ELF-1 (cell line): ENCODE results near the gene DRC1.
"Not testable (repeated sequence)": the region's sequence is repeated elsewhere in the genome, so short reads cannot be mapped to it uniquely, and the experiment has no call there.

Source experiments
- DNase-seq: peaks from one replicate; pipeline ENCODE4 v3.0.0-alpha.2; 2016; ENCODE audit warnings: low read depth, low spot score

DRC1 gene

DNA sequence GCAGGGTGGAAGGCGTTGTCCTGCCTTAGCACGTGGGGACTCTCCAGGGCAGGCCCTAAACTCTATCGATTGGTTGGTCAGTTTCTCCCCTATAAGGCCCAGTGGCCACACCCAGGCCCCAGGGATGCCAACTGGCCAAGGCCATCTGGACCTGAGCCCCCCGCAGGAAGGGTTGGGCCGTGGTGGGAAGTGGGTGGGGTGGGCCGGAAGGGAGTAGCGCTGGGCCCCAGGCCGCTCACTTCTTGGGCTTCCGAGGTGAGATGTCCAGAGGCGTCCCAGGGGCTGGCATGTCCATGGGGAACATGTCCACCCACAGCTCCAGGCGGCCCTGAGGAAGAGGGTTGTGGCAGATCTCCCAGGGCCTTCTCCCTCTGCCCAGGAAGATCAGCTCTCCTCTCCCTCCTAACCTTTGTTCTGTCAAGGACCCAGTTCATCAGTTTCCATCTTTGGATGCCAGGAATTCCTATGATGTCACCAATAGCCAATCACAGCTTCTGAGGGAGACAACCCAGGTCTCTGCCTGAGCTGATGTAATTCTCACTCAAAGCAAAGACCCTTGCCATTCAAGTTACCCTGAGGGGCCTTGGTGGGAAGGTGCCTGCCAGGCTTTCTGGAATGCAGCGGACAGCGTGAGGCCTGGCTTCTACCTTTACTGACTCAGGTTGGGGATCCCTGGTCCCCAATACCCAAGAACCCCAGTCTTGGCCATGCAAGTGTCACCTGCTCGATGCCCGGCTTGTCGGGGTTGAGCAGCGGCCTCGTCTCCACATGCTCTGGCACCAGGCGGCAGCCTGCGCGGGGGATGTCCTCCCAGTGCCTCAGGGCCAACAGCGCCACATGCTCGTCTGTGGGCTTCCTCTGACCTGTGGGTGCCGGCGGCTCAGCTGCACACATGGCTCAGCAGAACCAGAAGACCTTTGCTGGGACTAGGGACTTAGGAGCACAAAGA is 61.8 kb downstream of the DRC1 start:
- DNase-seq, result peak; percentile 90

DNA sequence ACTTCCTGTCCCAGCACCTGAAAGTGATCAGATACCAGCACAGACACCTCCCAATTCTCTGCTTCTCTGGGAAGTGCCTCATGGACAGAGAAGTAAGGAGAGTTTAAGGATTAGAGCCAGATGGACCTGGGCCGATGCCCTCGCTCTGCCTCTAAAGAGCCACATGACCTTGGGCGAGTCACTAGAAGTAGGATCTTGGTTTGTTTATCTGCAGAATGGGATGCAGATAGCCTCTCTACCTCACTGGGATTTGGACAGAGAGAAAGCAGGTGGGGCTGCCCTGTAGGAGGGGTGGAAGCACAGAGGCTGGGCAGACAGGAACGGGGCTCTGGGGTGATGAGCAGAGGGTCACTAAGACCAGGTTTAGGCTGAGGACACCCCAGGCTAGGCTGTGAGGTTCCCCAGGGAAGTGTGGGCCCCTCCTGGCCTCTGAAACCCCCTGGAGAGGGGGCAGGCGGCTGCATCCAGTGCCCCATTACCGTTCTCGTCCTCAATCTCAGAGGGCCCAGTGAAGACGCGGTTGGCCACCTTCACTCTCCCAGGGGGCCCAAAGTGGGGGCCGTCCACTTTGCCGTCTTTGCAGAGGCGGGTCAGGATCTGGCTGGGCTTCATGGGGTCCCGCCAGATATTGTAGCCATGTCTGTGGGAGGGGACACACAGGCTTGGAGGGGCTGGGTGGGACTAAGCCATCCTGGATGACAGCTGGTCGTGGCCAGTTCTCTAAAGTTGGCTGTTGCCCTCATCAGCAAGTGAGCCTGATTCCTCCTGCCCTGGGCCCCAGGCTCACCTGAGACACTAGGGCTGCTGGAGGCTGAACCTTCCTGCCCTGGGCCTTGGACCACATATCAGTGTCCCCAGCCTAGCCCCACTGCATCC is 62.9 kb downstream of the DRC1 start:
- no peak for DNase-seq

DNA sequence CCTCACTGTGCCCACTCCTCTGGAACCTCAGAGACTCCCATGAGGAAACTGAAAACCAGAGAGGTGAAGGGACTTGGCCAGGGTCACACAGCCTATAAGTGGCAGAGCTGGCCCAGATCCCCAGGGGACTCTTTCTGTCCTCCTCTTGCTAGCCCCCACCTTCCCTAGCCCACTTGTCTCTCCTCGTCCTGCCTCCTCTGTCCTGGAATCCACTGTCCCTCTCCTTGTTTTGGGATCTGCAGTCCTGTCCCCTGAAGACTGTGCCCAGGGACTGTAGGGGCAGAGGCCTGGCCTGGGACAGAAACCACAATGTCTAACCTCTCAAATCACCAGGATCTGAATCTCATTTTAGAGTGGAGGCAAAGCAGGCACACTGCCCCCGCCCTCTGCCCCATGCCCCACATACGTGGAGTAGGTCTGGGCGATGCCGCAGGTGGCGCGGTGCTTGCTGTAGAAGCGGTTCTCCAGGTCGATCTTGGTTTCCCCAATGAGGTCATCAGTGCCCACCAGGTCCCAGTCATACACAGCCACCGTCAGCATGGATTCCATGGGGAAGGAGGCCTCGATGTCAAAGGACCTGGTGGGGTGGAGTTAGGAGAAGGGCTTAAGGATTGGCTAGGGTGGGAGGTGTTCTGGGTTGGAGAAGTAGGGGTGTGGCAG is 63.7 kb downstream of the DRC1 start:
- no peak for DNase-seq

DNA sequence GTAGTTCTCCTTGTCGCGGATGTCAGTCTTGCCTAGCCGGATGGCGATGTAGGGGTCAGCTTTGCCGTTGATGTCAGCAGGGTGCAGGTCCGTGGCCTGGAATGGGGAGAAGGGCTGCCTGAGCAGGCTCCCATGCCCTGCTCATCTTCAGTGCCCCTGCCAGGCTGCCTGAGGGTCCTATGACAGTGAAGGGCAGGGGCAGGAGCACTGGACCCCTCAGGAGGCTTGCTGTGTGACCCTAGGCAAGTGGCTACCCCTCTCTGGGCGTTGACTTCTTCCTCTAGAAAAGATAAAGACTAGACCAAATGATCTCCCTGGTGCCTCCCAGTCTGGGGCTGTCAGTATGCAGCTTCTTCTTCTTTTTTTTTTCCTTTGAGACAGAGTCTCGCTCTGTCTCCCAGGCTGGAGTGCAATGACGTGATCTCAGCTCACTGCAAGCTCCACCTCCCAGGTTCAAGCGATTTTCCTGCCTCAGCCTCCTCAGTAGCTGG is 64.3 kb downstream of the DRC1 start:
- DNase-seq, result no peak

DNA sequence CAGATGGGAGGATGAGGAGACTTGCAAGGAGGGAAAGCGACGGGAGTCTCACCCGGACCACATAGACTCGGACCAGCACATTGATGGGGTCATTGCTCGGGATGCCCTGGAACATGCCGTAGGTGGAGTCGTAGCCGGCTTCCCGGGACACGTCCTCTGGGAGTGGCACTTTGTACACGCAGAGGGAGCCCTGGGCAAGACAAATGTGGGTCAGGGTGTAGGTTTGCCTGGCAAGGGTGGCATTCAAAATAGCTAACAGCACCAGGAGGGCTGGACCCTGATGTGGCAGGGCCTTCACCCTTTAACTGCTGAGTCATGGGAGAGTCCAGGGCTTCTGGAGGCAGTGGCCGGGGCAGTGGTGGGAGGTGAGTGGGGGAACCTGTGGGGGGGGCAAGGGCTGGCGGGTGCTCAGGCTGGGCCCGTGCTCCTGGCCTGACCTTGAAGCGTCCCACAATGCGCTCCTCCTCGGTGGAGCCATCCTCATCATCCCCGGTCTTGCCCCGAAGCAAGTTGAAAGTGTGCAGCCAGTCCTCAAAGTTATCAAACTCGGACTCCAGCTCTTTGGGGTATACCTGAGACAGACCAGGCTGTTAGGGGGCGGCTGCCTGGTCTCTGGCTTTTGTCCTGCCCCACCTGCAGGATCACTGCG is 65.1 kb downstream of the DRC1 start:
- no peak for DNase-seq

DNA sequence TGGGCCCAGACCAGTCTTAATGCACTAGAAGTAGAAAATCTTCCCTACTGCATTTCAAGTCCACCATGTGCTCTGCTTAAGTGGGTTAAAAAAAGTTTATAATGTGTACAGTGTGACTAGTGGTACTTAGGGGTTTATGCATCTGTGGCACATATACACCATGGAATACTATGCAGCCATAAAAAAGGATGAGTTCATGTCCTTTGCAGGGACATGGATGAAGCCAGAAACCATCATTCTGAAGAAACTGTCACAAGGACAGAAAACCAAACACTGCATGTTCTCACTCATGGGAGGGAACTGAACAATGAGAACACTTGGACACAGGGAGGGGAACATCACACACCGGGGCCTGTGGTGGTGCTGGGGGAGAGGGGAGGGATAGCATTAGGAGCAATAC is 66.8 kb downstream of the DRC1 start:
- not testable (repeated sequence) for DNase-seq

DNA sequence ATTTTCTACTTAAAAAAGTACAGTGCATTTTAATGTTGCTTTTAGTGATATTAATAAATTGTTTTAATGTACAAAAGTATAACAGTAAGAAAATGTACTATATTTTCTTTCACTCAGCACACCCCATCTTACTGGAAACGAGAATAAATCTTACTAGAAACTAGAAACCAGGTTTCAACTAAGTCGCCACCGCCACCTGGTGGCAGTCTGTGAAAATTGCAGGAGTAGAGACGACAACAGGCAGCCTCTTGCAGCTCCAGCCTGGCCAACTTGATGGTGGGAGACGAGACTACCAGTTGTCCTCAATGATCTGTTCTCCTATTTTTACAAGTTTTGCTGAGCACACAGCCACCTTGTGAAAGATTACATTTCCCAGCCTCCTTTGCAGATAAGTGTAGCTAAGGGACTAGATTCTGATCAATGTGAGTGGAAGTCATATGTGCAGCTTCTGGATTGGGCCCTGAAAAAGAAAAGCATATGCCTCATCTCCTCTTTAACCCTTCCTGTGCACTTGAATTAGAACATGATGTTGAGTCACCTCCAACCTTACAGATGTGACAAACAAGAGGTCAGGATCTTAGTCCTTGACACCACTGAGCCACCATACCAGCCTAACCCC is 67.5 kb downstream of the DRC1 start:
- peak; percentile 78 for DNase-seq

DNA sequence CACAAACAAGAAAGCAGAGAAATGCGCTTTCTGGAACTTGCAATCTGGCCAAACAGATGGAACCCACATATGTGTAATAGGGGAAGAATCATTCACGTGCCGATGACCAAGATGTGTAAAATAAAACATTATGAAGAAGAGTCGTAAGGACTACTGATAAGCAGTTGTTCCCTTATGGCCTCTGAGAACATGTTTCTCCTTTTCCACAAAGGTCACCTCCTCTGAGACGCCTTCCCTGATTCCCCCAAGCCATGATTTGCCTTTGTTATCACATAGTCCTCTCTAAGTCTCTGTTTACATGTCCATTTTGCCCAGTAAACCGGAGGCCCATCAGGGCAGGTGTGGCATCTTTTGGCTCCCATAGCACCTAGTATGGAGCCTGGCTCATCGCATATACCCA is 68.2 kb downstream of the DRC1 start:
- DNase-seq, result no peak

DNA sequence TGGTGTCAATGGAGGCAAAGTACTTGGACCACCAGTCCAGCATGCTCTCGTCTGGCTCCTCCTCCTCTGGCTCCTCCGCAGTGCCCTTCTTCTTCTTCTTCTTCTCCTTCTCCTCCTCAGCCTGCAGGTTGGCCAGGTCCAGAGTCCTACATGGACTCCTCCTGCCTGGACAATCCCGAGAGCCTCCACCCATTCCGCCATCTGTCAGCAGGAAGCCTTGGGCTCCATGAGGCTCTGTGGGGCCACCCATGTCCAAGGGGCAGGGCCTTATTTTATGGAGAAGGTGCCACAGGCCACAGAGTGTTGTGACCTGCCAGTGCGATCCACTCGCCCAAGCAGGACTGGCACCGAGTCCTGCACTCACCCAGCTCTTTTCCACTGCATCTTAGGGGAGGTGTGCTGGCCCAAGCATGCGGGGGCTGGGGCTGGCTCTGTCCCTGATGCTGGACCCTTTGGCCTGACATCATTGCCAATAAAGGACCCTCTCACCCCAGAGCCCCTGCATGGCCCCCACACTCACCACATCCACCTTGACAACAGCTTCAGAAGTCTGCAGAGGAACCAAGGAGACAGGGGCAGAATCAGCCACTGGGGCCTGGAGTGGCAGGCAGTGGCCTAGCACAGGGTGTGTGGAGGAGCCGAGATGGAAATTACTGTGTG is 69.0 kb downstream of the DRC1 start:
- DNase-seq, result no peak

DNA sequence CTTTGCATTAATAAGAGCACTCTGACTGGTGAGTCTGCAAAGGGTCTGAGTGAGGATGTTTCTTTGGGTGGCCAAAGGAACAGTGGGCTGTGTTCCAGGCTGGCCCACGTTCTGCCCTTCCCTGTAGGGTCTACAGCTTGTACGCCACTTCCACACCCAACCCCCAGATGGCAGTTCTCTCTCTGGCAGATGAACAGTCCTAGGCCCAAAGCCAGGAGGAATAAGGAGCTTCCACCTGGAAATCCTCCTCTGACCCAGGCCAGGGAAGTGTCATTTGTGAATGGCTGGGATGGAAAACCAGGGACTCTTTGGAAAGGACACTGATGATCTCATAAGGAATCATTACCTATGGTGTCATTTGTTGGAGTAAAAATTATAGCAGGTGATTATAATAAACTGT is 69.6 kb downstream of the DRC1 start:
- DNase-seq, result peak; percentile 33

DNA sequence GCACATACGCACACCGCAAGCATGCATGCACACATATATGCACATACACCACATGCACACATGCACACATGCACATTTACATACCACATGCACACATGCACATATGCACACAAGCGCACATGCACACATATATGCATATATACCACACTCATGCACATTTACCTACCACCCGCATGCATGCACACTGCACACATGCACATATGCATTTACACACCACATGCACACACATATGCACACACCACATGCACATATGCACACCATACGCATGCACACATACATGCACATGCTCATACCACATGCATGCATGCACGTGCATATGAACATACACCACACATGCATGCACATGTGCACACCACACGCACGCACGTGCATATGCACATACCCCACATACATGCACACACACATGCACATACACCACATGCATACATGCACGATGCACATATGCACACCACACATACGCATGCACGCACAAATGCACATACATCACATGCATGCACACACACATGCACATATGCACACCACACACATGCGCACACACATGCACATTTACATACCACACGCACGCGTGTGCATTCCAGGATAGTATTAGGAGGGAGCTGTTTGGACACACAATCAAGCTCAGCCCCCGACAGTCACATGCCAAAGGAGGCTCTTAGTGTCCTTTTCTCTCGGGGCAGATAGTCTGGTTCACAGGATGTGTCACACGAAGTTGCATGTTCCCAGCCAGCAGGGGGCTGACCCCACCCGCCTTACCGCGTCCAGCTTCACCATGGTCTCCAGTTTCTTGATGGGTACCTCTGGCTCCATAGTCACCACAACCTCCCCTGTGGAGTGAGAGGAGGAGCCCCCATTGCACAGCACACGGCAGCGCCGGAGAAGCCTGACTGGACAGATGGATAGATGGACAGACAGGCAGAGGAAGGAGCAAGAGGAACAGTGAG is 70.3 kb downstream of the DRC1 start:
- peak; percentile 26 for DNase-seq

DNA sequence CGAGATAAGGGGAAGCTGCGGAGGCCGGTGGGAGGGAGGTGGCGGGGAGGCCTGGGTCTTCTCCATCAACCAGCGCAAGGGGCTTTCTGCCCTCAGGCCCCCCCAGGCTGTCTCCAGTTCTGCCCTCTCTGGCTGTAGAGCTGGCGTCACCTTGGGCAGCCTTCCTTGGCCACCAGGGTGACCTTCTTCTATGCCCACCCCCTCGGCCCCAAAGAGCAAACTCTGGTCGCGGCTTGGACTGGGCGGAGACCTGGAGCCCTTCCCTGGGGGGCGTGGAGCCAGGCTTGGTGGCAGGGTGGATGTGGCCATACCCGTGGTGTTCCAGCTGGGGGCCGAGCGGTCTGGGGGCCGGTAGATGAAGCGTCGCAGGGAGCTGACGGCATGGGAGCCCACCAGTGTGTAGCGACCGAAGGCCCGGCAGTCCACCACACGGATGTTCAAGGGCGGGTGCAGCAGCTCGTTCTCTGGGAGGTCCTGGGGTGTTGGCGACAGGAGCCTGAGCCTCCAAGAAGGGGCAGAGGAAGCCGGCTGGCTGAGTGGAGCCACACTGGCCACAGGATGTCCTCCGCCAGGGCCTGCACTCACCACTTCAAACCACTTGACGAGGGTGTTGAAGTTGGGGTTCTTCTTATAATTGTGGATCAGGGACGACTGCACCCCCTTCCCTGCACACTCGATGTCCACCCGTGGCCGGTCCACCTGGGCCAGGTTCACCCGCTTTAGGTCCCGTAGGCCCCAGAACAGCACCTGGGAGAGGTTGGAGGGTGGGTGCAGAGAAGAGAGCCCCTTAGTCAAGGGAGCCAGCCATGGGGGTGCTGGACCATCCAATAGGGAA is 71.3 kb downstream of the DRC1 start:
- no peak for DNase-seq

DNA sequence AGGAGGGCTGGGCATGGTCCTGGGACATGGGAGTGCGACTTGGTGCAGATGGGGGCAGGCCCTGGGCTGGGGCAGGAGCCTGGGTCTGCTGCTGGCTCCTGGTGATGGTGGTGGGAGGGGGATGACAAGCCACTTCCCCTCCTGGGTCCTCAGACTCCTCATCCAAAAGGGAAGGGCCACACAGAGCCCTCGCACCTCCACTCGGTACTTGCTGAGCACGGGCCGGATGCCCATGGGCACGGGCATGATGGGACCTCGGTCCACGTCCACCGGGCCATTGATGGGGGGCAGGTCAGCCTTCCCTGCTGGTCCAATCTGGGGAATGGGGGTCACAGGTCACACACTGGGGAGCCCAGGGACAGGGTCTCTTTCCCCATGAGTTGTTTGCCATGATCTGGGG is 72.1 kb downstream of the DRC1 start:
- DNase-seq, result no peak

DNA sequence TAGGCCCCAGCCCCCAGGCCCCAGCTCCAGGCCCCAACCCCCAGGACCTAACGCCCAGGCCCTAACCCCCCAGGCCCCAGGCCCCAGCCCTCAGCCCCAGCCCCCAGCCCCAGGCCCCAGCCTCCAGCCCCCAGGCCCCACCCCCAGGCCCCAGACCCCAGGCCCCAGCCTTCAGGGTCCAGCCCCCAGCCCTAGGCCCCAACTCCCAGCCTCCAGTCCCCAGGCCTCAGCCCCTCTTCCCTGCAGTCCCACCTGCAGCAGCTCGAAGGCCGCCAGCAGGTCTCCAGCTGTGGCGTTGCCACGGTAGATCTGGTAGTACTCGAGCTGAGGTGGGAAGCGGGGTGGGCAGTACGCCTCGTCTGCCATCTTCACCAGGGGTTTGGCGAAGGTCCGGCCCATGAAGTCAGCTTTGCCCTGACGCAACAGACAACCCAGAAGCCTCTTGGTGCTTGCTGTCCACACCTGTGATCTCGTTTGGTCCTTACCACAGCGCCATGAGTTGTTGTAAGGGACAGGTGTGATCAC is 72.6 kb downstream of the DRC1 start:
- DNase-seq, result no peak

DNA sequence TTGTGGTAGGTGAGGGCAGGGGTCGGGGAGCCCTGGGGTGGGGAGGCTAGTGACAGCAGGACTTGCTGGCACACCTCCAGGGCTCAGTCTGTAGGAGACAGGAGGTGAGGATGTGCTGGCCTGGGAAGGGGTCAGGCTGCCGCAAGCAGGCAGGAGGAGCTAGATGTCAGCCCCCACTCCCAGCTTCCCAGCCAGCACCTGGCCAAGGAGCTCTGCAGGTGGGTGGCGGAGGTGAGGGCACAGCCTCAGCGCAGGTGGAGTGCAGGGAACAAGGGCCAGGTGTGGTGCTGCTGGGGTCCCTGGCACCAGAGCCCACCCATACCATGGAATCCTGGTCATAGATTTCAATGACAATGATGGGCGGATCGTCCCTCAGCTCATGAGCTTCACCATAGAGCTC is 73.3 kb downstream of the DRC1 start:
- no peak for DNase-seq

DNA sequence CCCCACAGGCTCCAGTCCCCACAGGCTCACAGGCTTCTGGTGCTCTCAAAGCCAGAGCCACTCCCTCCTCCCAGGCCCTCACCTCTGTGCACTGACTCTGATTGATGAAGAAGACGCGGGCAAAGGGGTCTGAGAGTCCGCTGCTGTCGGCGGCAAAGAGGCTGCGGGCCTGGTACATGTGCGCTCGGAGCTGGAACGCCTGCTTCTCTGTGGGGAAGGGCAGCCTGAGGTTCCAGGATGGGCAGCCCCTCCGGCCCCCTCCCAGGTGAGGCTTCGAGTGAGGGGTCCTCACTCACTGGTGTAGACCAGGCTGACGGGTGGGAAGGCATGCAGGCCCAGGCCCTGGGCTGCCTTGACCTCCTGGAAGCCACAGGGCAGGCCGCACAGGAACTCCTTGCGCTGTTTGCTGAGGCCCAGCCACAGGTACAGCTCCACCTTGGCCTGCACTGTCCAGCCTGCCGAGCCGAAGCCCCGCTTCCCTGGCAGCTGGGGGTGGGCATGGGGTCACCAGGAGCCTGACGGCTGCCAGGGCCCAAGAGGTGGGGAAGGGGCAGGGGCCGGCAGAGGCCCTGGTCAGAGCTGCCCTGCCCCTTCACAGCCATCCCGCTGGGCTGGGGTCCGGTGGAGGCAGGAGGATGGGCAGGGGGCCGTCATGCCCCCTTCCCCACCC is 74.2 kb downstream of the DRC1 start:
- peak; percentile 33 for DNase-seq

DNA sequence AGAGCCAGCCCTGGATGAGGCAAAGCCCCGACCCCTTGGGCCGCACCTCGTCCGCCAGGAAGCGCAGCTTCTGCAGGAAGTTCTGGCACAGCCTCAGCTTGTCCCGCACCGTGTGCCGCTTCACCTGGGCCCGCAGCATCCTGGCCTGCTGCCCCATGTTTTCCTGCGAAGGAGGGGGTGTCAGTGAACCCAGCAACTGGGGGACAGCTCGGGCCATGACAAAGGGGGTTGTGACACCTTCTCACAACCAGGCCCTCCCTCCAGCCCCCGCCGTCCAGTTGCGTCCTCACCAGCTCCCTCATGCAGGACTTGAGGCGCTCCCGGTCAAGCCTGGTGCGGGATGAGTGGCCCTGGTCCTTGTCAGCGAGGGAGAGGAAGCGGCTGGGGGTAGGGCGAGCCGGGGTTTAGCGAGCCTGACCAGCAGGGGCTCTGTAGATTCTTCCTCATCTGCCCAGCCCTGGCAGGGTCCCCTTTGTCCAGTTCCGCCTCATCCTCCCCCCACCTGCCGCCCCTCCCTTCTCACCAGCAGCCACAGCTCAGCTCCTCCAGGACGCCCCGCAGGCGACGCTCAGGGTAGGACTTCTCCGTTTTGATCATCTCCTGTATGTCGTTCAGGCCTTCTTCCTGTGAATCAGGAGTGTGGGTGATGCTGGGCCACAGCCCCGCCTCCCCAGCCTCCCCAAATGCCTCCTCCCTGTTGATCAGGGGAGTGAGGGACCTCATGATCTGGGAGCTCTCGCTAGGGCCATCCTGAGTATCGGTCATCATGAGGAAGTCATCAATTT is 75.6 kb downstream of the DRC1 start:
- DNase-seq, result peak; percentile 33
